ENCODE results near the gene HOXA6.

GRCh38 chr7:27186668-27187474, 39.3 kb upstream of the HOXA6 start:
- TF ChIP-seq, protein P1, sequence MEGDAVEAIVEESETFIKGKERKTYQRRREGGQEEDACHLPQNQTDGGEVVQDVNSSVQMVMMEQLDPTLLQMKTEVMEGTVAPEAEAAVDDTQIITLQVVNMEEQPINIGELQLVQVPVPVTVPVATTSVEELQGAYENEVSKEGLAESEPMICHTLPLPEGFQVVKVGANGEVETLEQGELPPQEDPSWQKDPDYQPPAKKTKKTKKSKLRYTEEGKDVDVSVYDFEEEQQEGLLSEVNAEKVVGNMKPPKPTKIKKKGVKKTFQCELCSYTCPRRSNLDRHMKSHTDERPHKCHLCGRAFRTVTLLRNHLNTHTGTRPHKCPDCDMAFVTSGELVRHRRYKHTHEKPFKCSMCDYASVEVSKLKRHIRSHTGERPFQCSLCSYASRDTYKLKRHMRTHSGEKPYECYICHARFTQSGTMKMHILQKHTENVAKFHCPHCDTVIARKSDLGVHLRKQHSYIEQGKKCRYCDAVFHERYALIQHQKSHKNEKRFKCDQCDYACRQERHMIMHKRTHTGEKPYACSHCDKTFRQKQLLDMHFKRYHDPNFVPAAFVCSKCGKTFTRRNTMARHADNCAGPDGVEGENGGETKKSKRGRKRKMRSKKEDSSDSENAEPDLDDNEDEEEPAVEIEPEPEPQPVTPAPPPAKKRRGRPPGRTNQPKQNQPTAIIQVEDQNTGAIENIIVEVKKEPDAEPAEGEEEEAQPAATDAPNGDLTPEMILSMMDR (IDR thresholded peaks at IDR 0.05): no peak
- TF ChIP-seq POLR2AphosphoS5 (IDR thresholded peaks at IDR 0.05): no peak
